Osteocyte (in vitro differentiated cells): Measurements from ENCODE around the gene CDH13. TPM values are rescaled to one million over a fixed set of nuclear protein-coding genes. Genes with fewer than 3 reads are reported as not detected.
A peak's percentile ranks its signal among the peaks of the same experiment; 100 is the strongest.

Experiments used
- DNase-seq: peaks from one replicate; pipeline ENCODE4 v3.0.0; 2021; ENCODE audit warnings: mixed read lengths; ENCODE audit not compliant: unreplicated experiment; ENCODE audit errors: extremely low spot score
- H3K27ac Mint-ChIP-seq: one replicate; pipeline ENCODE4 v1.8.0; 2021; ENCODE audit warnings: mild to moderate bottlenecking, mixed read lengths; ENCODE audit not compliant: unreplicated experiment
- H3K27me3 Mint-ChIP-seq: one replicate; pipeline ENCODE4 v1.8.0; 2021; ENCODE audit warnings: mixed read lengths; ENCODE audit not compliant: unreplicated experiment
- H3K36me3 Mint-ChIP-seq: one replicate; pipeline ENCODE4 v1.8.0; 2021; ENCODE audit warnings: mixed read lengths; ENCODE audit not compliant: unreplicated experiment
- H3K4me1 Mint-ChIP-seq: one replicate; pipeline ENCODE4 v1.8.0; 2021; ENCODE audit warnings: mixed read lengths; ENCODE audit not compliant: unreplicated experiment
- H3K4me3 Mint-ChIP-seq: one replicate; pipeline ENCODE4 v1.8.0; 2021; ENCODE audit warnings: mild to moderate bottlenecking, moderate library complexity, mixed read lengths; ENCODE audit not compliant: unreplicated experiment
- H3K9me3 Mint-ChIP-seq: one replicate; pipeline ENCODE4 v1.8.0; 2021; ENCODE audit warnings: mixed read lengths; ENCODE audit not compliant: unreplicated experiment
- CTCF ChIP-seq: fragments of 200-600 bp; sonication (generic); IDR thresholded peaks from 2 replicates; pipeline ENCODE4 v1.5.0; 2021; ENCODE audit warnings: antibody characterized with exemption, mild to moderate bottlenecking, moderate library complexity
- total RNA-seq: library from RNA; stranded (reverse); gene quantifications from 2 replicates; pipeline ENCODE4 v1.2.1, GENCODE V29; 2021

CDH13 gene
- total RNA-seq, 1 donor from 2014 or later: 27.0 TPM

DNA sequence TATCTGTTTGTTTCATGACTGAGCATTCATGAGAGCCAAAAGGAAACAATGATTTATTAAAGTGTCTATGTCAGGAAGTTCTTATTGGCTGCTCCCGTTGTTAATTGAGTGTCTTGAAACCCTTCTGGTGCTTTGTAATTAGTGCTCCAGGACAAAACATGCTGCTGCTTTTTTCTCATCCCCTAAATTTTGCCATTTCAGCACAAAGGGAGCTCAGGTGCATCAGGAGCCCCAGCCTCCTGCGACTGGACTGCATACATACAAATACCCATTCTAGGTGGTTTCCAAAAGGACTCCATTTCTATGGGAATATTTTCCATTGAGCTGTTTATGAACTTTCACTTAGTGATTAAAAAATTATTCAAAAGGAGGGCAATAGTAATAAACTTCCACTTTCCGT is 354.0 kb downstream of the CDH13 start:
- Mint-ChIP-seq H3K4me3 (no peak overlapping the region), H3K27me3 (no peaks in the 10 kb centered on the region), H3K9me3 (peaks cover 5% of the 10 kb centered on the region), H3K4me1 (peaks cover 14% of the 10 kb centered on the region), H3K36me3 (no peaks in the 10 kb centered on the region), H3K27ac (no peak overlapping the region)
- no peak for TF ChIP-seq CTCF
- no peak for DNase-seq

GRCh38 chr16:82987767-82988166 is 361.0 kb downstream of the CDH13 start:
- no peak for TF ChIP-seq CTCF
- Mint-ChIP-seq H3K27ac (no peak overlapping the region), H3K4me1 (peaks cover 12% of the 10 kb centered on the region), H3K27me3 (no peaks in the 10 kb centered on the region), H3K4me3 (no peak overlapping the region), H3K36me3 (no peaks in the 10 kb centered on the region), H3K9me3 (no peaks in the 10 kb centered on the region)
- DNase-seq: no peak

GRCh38 chr16:82990155-82990554 is 363.4 kb downstream of the CDH13 start:
- Mint-ChIP-seq H3K4me1 (peaks cover 12% of the 10 kb centered on the region), H3K4me3 (no peak overlapping the region), H3K27me3 (no peaks in the 10 kb centered on the region), H3K9me3 (no peaks in the 10 kb centered on the region), H3K27ac (peak overlapping the region; percentile 25), H3K36me3 (no peaks in the 10 kb centered on the region)
- no peak for TF ChIP-seq CTCF
- no peak for DNase-seq

GRCh38 chr16:82991410-82991809 is 364.6 kb downstream of the CDH13 start:
- H3K4me3 Mint-ChIP-seq: no peak overlapping the region
- H3K36me3 Mint-ChIP-seq: no peaks in the 10 kb centered on the region
- peaks cover 12% of the 10 kb centered on the region for H3K4me1 Mint-ChIP-seq
- no peak overlapping the region for H3K27ac Mint-ChIP-seq
- no peaks in the 10 kb centered on the region for H3K27me3 Mint-ChIP-seq
- DNase-seq: no peak
- TF ChIP-seq CTCF: no peak
- H3K9me3 Mint-ChIP-seq: no peaks in the 10 kb centered on the region

GRCh38 chr16:82991966-82992675 is 365.4 kb downstream of the CDH13 start:
- Mint-ChIP-seq H3K36me3 (no peaks in the 10 kb centered on the region), H3K9me3 (no peaks in the 10 kb centered on the region), H3K27me3 (no peaks in the 10 kb centered on the region), H3K4me1 (peaks cover 12% of the 10 kb centered on the region), H3K27ac (no peak overlapping the region), H3K4me3 (no peak overlapping the region)
- no peak for TF ChIP-seq CTCF
- DNase-seq: no peak
